HepG2 (cell line): ENCODE data around the gene MICOS13. TPM values are rescaled to one million over a fixed set of nuclear protein-coding genes. Genes with fewer than 3 reads are reported as not detected.

ENCODE experiments used
- CREBL2 ChIP-seq: sonication (generic); formaldehyde crosslinking; IDR thresholded peaks from 2 replicates; pipeline ENCODE4 v1.8.1; 2023; ENCODE audit warnings: missing genetic modification reagents, mild to moderate bottlenecking, borderline replicate concordance
- E2F5 ChIP-seq: sonication (generic); formaldehyde crosslinking; conservative IDR thresholded peaks from 2 replicates; pipeline ENCODE4 v1.4.0; 2020; ENCODE audit warnings: missing genetic modification reagents
- EED ChIP-seq: sonication (generic); formaldehyde crosslinking; IDR thresholded peaks from 2 replicates; pipeline ENCODE4 v1.5.0; 2020; ENCODE audit warnings: mild to moderate bottlenecking, missing genetic modification reagents
- FOXO1 ChIP-seq: sonication (generic); formaldehyde crosslinking; IDR thresholded peaks from 2 replicates; pipeline ENCODE4 v1.4.0; 2020; ENCODE audit warnings: missing genetic modification reagents
- GMEB1 ChIP-seq: sonication (generic); formaldehyde crosslinking; IDR thresholded peaks from 2 replicates; pipeline ENCODE4 v1.5.1; 2020; ENCODE audit warnings: missing genetic modification reagents, mild to moderate bottlenecking, borderline replicate concordance
- HNRNPUL1 ChIP-seq: fragments of 200-400 bp; formaldehyde crosslinking; IDR thresholded peaks from 2 replicates; pipeline ENCODE4 v1.6.1; 2017; ENCODE audit warnings: low read depth, mild to moderate bottlenecking, low read length, moderate library complexity
- ISX ChIP-seq: sonication (generic); formaldehyde crosslinking; conservative IDR thresholded peaks from 2 replicates; pipeline ENCODE4 v1.5.0; 2020; ENCODE audit warnings: missing genetic modification reagents
- MXD1 ChIP-seq: sonication (generic); formaldehyde crosslinking; IDR thresholded peaks from 2 replicates; pipeline ENCODE4 v1.4.0; 2020; ENCODE audit warnings: mild to moderate bottlenecking, missing genetic modification reagents
- NCOA5 ChIP-seq: sonication (generic); formaldehyde crosslinking; IDR thresholded peaks from 2 replicates; pipeline ENCODE4 v1.4.0; 2020; ENCODE audit warnings: missing genetic modification reagents
- NFRKB ChIP-seq: fragments of 450-650 bp; IDR thresholded peaks from 2 replicates; pipeline ENCODE4 v1.6.1; 2017
- RCOR2 ChIP-seq: IDR thresholded peaks from 2 replicates; pipeline ENCODE4 v1.6.1; 2016; ENCODE audit warnings: missing biosample characterization, missing genetic modification reagents
- XRCC5 ChIP-seq: fragments of 200-400 bp; formaldehyde crosslinking; optimal IDR thresholded peaks from 2 replicates; pipeline ENCODE3; 2017; ENCODE audit warnings: mild to moderate bottlenecking, low read length
- ZNF317 ChIP-seq: sonication (generic); formaldehyde crosslinking; IDR thresholded peaks from 2 replicates; pipeline ENCODE4 v1.5.0; 2020; ENCODE audit warnings: mild to moderate bottlenecking, missing genetic modification reagents
- ZNF33A ChIP-seq: sonication (generic); formaldehyde crosslinking; IDR thresholded peaks from 2 replicates; pipeline ENCODE4 v1.5.1; 2020; ENCODE audit warnings: missing genetic modification reagents, mild to moderate bottlenecking, moderate library complexity, borderline replicate concordance
- ZNF354B ChIP-seq: sonication (generic); formaldehyde crosslinking; IDR thresholded peaks from 2 replicates; pipeline ENCODE4 v1.8.0; 2022; ENCODE audit warnings: mild to moderate bottlenecking, missing genetic modification reagents
- ZNF567 ChIP-seq: sonication (generic); formaldehyde crosslinking; IDR thresholded peaks from 2 replicates; pipeline ENCODE4 v1.8.1; 2023; ENCODE audit warnings: mild to moderate bottlenecking, missing genetic modification reagents, borderline replicate concordance
- ZNF607 ChIP-seq: sonication (generic); formaldehyde crosslinking; IDR thresholded peaks from 2 replicates; pipeline ENCODE4 v1.5.1; 2020; ENCODE audit warnings: missing genetic modification reagents, mild to moderate bottlenecking, borderline replicate concordance
- ZNF616 ChIP-seq: sonication (generic); formaldehyde crosslinking; IDR thresholded peaks from 2 replicates; pipeline ENCODE4 v1.5.0; 2020; ENCODE audit warnings: low read depth, mild to moderate bottlenecking, missing genetic modification reagents
- ZNF619 ChIP-seq: sonication (generic); formaldehyde crosslinking; IDR thresholded peaks from 2 replicates; pipeline ENCODE4 v1.4.0; 2020; ENCODE audit warnings: mild to moderate bottlenecking, missing genetic modification reagents
- ZNF703 ChIP-seq: sonication (generic); formaldehyde crosslinking; IDR thresholded peaks from 2 replicates; pipeline ENCODE4 v1.5.1; 2020; ENCODE audit warnings: missing genetic modification reagents, mild to moderate bottlenecking, moderate library complexity, borderline replicate concordance
- ZNF709 ChIP-seq: sonication (generic); formaldehyde crosslinking; IDR thresholded peaks from 2 replicates; pipeline ENCODE4 v1.5.0; 2020; ENCODE audit warnings: mild to moderate bottlenecking, missing genetic modification reagents
- ZNF740 ChIP-seq: sonication (generic); formaldehyde crosslinking; IDR thresholded peaks from 2 replicates; pipeline ENCODE4 v1.4.0; 2020; ENCODE audit warnings: missing genetic modification reagents
- ZNF816 ChIP-seq: sonication (generic); formaldehyde crosslinking; IDR thresholded peaks from 2 replicates; pipeline ENCODE4 v1.8.0; 2022; ENCODE audit warnings: missing genetic modification reagents, mild to moderate bottlenecking, borderline replicate concordance
- polyA plus RNA-seq, 8 experiments: library from polyadenylated mRNA; depleted of rRNA in 3 of 8; stranded (reverse) in 7 of 8; unstranded in 1 of 8; fragments of >200 nt; fragmentation: Illumina TruSeq in 4 of 8; extraction: Trizol in 4 of 8; gene quantifications; 2 replicates each; pipeline versions ENCODE4 v1.2.1 to v1.2.3, GENCODE V29; 2011 to 2016; ENCODE audit warnings: low read depth in 4 of 8, missing spikeins in 1 of 8, mixed read lengths in 1 of 8; ENCODE audit not compliant: insufficient read depth in 1 of 8
- total RNA-seq, 5 experiments: library from RNA; depleted of rRNA; stranded (reverse); fragments of >200 nt; fragmentation: Illumina TruSeq; extraction: Trizol; gene quantifications; 2 replicates each; pipeline ENCODE4 v1.2.3, GENCODE V29; 2016; ENCODE audit warnings: low read depth in 1 of 5
- TF ChIP-seq, protein P1 (sequence below): sonication (generic); formaldehyde crosslinking; IDR thresholded peaks from 2 replicates; pipeline ENCODE4 v1.4.0; 2020; ENCODE audit warnings: missing genetic modification reagents

MICOS13 gene
- total and polyA plus RNA-seq, 2 of the 13 experiments (the other 11 are each of a cell fraction or from before 2014, with no cell fraction given) = 28.8 to 35.4 TPM

GRCh38 chr19:5719961-5720790 is 39.9 kb upstream of the MICOS13 start, which contains the start of the genes CATSPERD and LONP1 (continued):
- TF ChIP-seq ZNF816 (CRISPR knock-in tag) (peak; percentile 99), ZNF619 (CRISPR knock-in tag) (peak; percentile 82; the same call in 1 of the 2 replicates), ZNF317 (CRISPR knock-in tag) (peak; percentile 42; the same call in 1 of the 2 replicates), MXD1 (peak; percentile 94; the same call in 1 of the 2 replicates), FOXO1 (CRISPR knock-in tag) (peak; percentile 60), ZNF703 (CRISPR knock-in tag) (0 out of 2 replicates have a peak, but pooled peaks have one; percentile 47), CREBL2 (CRISPR knock-in tag) (peak; percentile 86; the same call in 1 of the 2 replicates), EED (CRISPR knock-in tag) (no peak; the same call in 1 of the 2 replicates), ZNF616 (CRISPR knock-in tag) (peak; percentile 72; the same call in 1 of the 2 replicates), ZNF354B (CRISPR knock-in tag) (no peak), E2F5 (CRISPR knock-in tag) (peak; percentile 85), ZNF740 (CRISPR knock-in tag) (peak; percentile 55; the same call in 1 of the 2 replicates), ISX (CRISPR knock-in tag) (no peak), ZNF607 (CRISPR knock-in tag) (peak; percentile 69; the same call in 1 of the 2 replicates), RCOR2 (peak; percentile 52), NFRKB (no peak), ZNF567 (CRISPR knock-in tag) (peak; percentile 91), XRCC5 (peak; percentile 59), ZNF709 (CRISPR knock-in tag) (0 out of 2 replicates have a peak, but pooled peaks have one; percentile 22), GMEB1 (CRISPR knock-in tag) (peak; percentile 93), ZNF33A (CRISPR knock-in tag) (peak; percentile 56; the same call in 1 of the 2 replicates), NCOA5 (no peak), HNRNPUL1 (no peak)
- TF ChIP-seq, protein P1, sequence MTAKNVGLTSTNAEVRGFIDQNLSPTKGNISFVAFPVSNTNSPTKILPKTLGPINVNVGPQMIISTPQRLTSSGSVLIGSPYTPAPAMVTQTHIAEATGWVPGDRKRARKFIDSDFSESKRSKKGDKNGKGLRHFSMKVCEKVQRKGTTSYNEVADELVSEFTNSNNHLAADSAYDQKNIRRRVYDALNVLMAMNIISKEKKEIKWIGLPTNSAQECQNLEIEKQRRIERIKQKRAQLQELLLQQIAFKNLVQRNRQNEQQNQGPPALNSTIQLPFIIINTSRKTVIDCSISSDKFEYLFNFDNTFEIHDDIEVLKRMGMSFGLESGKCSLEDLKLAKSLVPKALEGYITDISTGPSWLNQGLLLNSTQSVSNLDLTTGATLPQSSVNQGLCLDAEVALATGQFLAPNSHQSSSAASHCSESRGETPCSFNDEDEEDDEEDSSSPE (CRISPR knock-in tag) = peak; percentile 94
